ENCODE results near the gene EEF1A2. TPM values are rescaled to one million over a fixed set of nuclear protein-coding genes. Genes with fewer than 3 reads are reported as not detected.
"Not testable (repeated sequence)": the region's sequence is repeated elsewhere in the genome, so short reads cannot be mapped to it uniquely, and the experiment has no call there.

Gene EEF1A2
- polyA plus RNA-seq, 4 donors, result 1.3 to 3.0 (median 1.8) TPM

DNA sequence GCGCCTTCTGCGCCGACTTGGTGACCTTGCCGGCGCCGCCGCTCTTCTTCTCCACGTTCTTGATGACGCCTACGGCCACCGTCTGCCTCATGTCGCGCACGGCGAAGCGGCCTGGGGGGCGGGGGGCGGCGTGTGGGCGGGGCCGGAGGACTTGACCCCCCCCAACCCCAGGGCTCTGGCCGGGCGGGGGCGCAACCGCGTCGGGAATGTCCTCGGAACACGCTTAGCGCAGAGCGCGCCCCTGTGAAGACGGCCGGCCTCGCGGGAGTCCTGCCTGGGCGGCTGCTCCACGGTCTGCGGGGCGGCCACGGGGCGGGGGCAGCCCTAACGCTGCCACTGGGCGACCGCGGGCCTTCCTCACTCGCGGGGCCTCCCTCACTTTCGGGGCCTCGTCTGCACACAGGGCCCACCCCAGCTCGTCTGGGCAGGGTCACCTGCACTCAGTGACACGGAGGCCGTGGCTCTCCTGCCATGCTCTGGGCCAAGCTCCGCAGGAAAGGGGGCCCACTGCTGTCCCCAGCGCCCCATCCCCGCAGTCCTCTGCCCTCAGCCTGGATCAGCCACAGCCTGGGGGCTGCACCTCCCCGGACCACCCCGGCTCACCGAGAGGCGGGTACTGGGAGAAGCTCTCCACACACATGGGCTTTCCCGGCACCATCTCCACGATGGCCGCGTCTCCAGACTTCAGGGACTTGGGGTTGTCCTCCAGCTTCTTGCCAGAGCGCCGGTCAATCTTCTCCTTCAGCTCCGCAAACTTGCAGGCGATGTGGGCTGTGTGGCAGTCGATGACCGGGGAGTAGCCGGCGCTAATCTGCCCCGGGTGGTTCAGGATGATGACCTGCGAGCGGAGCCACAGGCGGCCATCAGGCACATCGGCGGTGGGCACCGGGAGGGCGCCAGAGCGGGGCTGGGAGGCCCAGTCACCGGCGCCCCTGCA lies 10.3 kb downstream of the EEF1A2 start:
- no peak for DNase-seq (ENCODE audit: low read depth in 4 of 4, low spot score in 2 of 4)

DNA sequence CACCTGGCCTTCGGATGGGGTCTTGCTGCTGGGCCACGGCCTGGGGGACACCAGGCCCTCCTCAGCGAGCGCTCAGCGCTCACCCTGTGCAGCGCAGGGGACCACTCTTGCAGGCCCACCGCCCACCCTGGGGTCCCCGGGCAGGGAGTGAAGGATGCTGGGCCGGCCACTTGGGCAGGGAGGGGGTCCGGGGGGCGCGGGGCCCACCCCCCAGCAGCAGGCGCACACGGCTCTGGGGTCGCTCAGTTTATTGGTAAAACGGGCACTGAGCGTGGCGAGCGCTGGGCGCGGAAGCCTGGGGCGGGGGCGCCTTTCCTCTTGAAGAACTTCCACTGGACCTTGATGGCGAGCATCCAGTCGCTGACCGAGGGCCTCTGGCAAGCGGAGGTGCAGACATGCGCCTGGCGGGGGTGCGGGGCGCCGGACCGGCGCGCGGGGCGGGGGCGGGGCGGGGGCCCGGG lies 11.1 kb downstream of the EEF1A2 start:
- DNase-seq (ENCODE audit: low read depth in 4 of 4, low spot score in 2 of 4), result no peak

DNA sequence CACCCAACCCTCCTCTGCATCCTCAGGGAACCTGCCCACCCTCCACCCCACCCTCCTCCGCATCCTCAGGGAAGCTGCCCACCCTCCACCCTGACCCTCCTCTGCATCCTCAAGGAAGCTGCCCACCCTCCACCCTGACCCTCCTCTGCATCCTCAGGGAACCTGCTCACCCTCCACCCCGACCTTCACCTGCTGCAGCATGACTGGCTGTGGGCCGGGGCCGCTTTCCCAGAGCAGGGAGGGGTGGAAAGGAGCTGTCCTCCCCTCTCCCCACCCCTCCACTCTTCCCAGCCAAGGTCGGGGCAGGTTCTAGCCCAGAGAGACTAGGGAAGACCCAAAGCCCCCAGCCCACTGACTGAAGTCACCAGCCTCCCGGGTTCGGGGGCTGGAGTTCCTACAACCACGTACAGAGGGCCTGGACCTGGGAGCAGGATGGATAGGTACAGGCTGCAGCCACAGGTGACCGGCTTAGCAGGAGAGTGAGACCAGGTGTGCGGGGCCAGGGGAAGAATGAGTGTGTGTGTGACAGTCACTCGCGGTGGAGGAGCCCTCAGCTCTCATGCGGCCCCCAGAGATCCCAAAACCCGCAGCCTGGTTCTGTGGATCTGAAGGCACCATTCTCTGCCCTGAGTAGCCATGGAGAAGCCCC lies 11.6 kb downstream of the EEF1A2 start:
- no peak for DNase-seq (ENCODE audit: low read depth in 4 of 4, low spot score in 2 of 4)

DNA sequence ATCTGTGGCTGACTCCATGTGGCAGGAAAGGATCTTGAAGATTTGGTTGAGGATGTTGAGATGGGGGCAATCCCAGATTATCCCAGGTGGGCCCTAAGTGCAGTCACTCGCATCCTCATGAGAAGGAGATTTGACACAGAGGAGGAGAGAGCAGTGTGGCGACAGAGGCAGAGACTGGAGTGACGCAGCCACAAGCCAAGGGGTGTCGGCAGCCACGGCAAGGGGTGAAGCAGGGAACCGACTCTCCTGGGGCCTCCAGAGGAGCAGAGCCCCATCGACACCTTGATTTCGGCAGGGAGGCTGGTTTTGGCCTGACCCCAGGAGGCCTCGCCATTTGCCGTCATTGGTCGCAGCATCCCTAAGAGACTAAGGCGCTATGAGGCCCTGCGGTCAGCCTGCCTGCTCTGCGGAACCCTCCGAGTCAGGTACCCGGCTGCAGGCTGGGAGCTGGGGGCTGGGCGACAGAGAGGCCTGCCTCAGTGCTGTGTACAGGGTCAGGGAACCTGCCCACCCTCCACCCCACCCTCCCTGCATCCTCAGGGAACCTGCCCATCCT lies 12.5 kb downstream of the EEF1A2 start:
- DNase-seq (ENCODE audit: low read depth in 4 of 4, low spot score in 2 of 4), result no peak

DNA sequence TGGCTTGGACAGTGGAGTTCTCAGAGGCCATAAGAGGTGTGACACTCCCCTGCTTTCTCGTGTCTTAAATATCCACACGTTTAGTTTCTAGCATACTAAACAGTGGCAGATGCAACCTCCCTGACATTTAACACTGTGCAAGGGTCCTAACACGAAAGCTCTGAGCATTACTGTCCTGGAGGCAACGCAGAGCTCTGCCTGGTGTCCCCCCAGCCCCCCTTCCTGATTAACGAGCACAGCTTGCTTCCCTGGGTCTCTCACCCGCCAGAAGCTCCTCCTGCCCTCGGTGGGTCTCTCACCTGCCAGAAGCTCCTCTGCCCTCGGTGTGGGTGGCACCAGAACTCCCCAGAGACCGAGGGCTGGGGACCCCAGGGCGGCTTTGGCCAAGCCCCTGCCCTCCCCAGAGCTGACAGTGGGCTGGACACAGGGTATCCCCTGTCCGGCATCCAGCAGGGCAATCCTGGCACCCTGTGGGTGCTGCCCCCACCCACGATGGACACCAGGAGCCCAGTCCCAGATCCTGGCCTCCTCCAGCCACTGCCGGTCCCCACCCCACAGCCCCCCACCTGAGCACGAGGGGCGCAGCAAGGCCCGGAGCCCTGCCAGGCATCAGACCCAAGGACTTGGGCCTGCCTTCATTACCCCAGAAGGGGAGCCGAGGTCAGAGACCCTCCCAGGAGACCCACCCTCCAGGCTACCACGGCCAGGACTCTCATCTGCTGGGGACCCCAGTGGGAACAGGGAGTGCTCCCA lies 14.1 kb downstream of the EEF1A2 start:
- no peak for DNase-seq (ENCODE audit: low read depth in 4 of 4, low spot score in 2 of 4)

DNA sequence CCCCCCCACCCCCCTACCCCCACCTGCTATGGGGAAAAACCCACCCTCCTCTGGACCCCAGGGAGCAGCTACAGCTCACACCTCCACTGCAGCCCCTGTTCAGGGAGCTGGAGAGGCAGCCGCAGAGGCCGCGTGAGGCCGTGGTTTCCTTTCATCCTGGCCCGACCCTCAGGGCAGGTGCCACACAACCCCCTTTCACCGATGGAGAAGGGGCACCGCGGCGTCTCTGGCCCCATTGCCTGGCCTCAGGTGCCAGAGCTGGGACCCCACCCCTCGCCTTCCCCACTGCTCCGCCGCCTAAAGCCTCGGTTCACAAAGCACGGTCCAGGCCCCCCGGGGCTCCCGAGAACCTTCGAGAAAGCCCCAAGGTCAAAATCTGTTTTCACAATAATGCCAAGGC lies 14.6 kb downstream of the EEF1A2 start:
- no peak for DNase-seq (ENCODE audit: low read depth in 4 of 4, low spot score in 2 of 4)

DNA sequence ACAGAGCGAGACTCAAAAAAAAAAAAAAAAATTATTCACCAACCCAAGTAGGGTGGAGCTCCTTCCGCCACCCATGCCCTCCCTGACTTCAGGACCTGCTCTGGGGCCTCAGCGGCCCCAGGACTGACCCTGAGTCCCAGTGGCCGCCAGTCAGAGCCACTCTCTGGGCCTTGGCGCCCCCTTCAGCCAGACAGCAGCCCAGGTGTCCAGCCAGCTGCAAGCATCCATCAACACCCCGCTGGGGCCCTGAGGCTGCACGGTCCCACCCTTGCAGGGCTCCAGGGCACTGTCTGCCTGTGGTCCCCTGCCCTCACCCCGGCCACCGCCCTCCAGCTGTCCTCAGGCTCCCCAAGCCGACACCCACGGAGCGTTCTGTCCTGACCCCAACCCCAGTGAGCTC lies 15.0 kb downstream of the EEF1A2 start:
- DNase-seq (ENCODE audit: low read depth in 4 of 4, low spot score in 2 of 4), result no peak

DNA sequence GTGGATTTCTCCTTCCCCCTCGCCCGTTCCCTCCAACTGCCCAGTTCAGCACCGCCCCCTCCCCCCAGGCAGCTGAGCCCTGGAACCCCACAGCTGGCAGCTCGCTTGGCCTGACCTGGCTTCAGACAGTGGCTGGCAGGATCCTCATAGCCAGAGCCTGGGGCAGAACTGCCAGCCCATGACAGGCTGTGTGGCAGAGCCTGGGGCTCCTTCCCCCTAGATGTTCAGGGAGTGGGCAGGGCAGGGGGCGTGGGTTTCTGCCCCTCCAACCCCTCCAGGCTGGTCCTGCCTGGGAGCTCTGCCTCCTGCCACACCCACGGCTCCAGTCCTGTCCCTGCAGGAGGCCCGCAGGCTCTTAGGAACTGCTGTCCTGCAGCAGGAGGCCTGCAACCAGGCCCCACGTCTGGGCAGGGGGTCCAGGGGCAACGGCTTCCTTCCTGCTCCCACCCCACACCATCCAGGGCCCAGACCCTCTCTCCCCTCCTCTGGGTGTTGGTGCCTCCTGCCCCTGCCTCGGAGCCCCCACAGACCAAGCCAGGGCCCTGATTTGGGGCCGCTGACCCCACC lies 16.8 kb downstream of the EEF1A2 start:
- no peak for DNase-seq (ENCODE audit: low read depth in 4 of 4, low spot score in 2 of 4)

DNA sequence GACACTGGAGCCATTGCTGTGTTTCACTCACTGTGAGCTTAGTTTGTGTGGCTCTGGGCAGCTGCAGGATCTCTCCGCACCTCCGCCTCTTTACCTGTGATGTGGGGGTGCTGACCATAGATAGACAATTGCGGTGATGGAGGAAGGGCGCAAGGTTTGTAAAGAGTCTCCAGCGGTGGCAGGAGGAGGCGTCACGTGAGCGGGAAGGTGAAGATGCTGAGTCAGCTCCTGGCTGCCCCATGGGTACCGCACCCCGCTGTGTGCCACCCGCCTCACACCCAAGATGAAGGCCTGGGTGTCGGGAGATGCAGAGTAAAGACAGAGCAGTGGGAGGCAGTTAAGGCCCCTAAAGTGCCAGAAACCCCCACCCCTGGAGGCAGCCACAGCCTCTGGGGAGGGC lies 17.4 kb downstream of the EEF1A2 start:
- DNase-seq (ENCODE audit: low read depth in 4 of 4, low spot score in 2 of 4), result no peak

DNA sequence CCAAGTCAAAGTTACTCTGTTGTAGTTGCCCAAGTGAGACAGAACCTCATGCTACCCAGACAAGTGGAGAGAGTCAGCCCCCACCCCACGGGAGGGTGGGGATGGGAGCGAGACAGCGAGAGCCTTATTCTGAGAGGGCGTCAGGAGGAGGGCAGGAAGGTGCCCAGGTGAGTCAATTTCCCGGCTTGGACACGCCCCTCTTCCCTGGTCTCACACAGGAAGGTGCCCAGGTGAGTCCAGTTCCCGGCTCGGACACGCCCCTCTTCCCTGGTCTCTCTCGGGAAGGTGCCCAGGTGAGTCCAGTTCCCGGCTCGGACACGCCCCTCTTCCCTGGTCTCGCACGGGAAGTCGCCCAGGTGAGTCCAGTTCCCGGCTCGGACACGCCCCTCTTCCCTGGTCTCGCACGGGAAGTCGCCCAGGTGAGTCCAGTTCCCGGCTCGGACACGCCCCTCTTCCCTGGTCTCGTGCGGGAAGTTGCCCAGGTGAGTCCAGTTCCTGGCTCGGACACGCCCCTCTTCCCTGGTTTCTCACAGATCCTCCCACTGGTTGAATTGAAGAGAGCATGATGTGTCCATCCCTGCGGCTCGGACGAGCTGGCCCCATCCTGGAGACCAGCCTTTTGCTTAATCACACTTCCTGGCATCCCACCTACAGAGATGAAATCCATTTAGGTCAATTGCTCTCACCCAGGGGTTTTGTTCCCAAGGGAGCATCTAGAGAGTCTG lies 19.0 kb downstream of the EEF1A2 start:
- not testable (repeated sequence) for DNase-seq (ENCODE audit: low read depth in 4 of 4, low spot score in 2 of 4)

DNA sequence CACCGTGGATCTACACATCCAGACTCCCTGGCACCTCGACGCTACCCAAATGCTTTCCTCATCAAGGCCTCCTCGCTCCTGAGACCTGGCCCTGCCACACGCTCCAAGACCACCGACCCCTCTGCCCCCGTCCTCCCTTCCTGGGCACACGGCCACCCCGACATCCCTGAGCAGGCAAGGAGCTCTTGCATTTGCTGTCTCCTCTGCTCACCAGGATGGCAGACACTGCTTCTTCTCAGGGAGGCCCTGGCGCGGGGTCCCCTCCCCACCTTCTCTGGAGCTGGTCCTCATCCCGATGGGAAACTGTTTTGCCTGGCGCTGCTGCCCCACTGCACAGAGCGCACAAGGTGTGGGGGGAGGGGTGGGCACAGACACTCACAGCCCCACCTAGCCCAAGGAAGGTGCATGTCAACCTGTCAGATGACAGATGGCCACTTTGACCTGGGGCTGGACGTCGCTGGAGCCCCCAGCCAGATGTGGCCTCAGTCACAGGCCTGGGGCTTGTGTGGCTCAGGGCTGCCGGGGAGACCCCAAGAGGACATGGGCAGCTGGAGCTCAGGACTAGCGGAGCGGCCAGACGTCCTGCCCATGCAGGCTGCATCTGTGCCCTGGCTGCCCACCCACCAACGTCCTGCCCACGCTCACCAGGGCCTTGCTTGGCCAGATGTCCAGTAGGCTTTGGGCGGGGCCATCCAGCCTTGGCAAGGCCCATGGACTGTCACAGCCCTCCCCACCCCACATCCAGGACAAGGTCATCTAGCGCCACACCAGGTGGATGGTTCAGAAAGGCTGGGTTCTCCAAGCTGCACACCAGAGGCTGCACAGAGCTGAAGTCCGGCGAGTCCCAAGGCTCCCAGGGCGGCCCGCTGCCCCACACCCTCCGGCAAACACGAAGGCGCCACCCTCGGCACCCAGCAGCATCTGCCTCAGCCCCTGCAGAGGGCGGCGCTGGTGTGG lies 20.3 kb downstream of the EEF1A2 start:
- DNase-seq (ENCODE audit: low read depth in 4 of 4, low spot score in 2 of 4), result no peak

DNA sequence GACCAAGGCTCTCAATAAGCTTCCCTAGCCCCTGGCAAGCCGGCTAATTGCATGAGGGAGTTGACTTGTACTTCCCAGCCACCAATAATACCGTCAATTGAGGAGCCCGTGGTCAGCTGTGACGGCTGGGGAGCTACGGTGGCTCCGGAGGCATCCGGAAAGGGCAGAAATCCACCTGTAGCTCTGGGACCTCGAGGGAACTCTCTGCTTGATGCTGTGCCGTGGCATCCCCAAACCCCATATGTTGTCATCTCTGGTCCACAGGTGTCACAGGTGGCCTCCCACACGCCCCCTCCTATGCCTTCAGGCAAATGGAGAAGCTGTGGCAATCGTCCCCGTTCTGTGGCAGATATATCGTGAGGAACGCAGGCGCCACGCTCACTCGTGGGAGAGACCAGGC lies 20.9 kb downstream of the EEF1A2 start:
- DNase-seq (ENCODE audit: low read depth in 4 of 4, low spot score in 2 of 4), result no peak

DNA sequence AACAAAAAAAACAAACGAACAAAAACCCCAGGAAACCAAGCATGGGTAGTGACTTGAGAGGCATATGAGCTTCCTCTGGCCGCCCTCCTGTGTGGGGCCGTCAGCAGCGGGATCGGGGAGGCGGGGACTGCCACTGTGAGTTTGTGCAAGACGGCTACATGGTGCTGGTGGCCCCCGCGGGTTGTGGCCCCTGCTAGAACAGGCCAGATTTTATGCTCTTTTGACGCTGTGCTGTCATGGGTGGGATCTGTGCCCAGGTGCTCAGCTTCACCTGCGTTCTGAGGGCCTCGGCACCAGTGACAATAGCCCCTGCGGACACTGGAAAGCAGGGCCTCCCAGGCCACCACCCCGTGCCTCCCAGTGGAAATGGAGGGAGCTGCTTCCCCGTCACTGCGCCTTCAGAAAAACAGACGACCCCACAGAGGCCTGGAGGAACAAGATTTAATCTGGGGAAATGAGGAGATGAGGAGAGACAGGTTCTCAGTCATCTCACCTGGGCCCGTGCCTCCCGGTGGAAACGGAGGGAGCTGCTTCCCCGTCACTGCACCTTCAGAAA lies 21.7 kb downstream of the EEF1A2 start:
- DNase-seq (ENCODE audit: low read depth in 4 of 4, low spot score in 2 of 4), result no peak

DNA sequence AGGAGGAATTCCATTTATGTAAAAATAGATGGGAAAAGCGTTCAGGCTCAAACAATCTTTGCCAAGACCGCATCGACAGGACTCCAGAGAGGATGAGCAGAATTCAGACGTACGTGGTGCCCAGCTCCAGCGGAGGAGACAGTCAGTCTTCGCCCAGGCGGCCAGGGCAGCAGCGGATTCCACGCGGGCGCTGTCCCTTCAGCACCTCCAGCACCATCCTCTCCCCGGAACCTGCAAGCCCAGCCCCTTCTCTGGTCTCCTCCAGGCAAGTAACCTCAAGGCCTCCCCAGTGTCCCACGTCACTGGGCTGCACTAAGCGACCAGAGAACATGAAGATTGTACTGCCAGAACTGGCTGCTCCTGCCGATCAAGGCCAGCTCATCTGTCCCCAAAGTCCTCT lies 23.7 kb downstream of the EEF1A2 start:
- no peak for DNase-seq (ENCODE audit: low read depth in 4 of 4, low spot score in 2 of 4)

DNA sequence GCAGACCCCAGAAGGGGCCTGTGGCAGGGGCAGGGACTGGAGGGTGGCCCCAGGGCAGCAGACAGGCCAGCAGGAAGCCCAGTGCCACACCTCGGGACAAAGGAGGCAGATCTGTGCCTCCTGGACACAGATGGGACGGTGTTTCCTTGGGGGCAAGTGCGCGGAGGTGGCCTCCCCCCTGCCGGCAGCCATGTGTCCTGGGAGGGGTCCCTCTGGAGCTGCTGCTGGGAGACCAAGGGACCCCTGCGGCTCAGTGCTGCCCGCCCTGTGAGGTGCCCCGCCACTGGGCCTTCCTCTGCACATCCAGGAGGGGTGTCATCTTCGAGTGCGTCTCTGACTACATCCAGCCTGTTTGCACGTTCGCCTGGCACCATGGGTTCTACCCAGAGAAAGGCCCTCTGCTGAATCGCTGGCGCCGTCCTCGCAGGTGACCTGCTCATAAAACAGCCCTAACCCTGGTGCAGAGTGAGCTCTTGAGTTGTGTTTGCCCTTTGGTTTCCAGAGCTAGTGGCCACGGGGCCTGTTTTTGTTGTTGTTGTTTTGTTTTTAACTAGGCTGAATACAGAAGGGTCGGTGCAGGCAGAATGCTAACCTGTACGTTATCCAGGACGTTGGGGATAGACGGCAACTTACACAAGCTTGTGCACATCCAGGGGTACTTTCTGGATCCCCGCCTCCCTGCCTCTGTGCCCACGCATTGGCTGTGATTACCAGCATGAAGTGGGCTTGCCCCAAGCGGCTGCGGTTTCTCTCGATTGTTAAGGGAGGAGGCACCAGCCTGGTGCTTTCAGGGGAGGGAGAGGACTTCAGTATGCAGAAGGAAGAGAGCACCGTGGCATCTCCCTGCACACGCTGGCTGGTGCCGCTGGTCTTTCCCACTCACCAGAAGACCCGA lies 25.1 kb downstream of the EEF1A2 start:
- no peak for DNase-seq (ENCODE audit: low read depth in 4 of 4, low spot score in 2 of 4)

DNA sequence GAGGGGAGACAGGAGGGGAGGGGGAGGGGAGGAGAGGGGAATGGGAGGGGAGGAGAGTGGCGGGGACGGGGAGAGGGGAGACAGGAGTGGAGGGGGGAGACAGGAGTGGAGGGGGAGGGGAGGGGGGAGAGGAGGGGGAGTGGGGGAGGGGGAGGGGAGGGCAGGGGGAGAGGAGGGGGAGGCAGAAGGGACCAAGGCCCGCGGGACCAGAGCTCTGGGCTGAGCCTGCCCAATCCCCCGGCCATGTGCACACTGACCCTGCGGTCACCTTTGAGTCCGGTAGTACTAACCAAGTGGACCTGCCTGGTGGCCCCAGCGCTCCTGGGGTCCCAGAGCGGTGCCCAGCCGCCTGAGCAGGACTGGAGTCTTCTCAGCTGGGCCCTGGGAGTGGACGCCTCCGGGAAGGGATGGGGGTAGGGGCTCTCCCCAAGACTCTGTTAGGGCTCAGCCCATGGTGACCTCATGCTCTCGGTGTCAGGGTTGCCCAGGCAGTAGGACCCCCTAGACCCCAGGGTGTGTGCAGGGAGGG lies 26.0 kb downstream of the EEF1A2 start:
- DNase-seq (ENCODE audit: low read depth in 4 of 4, low spot score in 2 of 4), result no peak

Measured in left renal cortex interstitium (tissue), 4 donors.